ENCODE results near the gene ACTN1. TPM values are rescaled to one million over a fixed set of nuclear protein-coding genes. Genes with fewer than 3 reads are reported as not detected.

The ACTN1 gene
- total RNA-seq, 1 donor from 2014 or later: 1,102 TPM

GRCh38 chr14:68964300-68965093, 14.6 kb downstream of the ACTN1 start:
- H3K36me3 Mint-ChIP-seq (ENCODE audit: low read depth): peaks cover 33% of the 10 kb centered on the region
- H3K9me3 Mint-ChIP-seq (ENCODE audit: low read depth): no peaks in the 10 kb centered on the region
- no peaks in the 10 kb centered on the region for H3K27me3 Mint-ChIP-seq (ENCODE audit: low read depth)
- peak overlapping the region; percentile 3 for H3K4me3 Mint-ChIP-seq (ENCODE audit: unreplicated experiment)
- peaks cover 98% of the 10 kb centered on the region for H3K4me1 Mint-ChIP-seq (ENCODE audit: low read depth)
- DNase-seq (ENCODE audit: low spot score): peak; percentile 68
- peak overlapping the region; percentile 97 for H3K27ac Mint-ChIP-seq (ENCODE audit: unreplicated experiment)
- TF ChIP-seq CTCF (IDR thresholded peaks at IDR 0.05): no peak

DNA sequence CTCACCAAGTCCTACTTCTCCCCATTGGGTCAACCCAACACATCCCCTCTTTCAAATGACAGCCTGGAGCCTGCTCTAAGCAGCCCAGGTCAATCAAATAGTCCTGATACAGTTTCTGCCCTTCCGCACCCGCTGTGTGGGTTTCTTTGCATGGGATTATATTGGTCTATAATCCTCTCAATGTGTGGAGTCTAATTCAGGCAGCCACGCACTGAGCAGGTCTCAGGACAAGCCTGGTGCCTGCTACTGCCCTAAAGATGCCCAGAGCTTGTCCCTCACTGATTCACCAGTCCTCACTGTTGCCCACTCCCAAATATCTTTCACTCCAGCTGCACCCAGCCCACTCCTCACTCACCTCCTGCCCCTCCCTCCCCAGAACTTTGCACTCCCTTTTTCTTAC, 16.4 kb downstream of the ACTN1 start:
- H3K36me3 Mint-ChIP-seq (ENCODE audit: low read depth): peaks cover 27% of the 10 kb centered on the region
- peaks cover 98% of the 10 kb centered on the region for H3K4me1 Mint-ChIP-seq (ENCODE audit: low read depth)
- H3K27me3 Mint-ChIP-seq (ENCODE audit: low read depth): no peaks in the 10 kb centered on the region
- DNase-seq (ENCODE audit: low spot score): peak; percentile 20
- peak overlapping the region; percentile 33 for H3K4me3 Mint-ChIP-seq (ENCODE audit: unreplicated experiment)
- no peaks in the 10 kb centered on the region for H3K9me3 Mint-ChIP-seq (ENCODE audit: low read depth)
- no peak for TF ChIP-seq CTCF (IDR thresholded peaks at IDR 0.05)
- peak overlapping the region; percentile 97 for H3K27ac Mint-ChIP-seq (ENCODE audit: unreplicated experiment)

- peak; percentile 85 for DNase-seq (ENCODE audit: low spot score)
- H3K4me1 Mint-ChIP-seq (ENCODE audit: low read depth): peaks cover 98% of the 10 kb centered on the region
These were observed 17.1 kb downstream of the ACTN1 start for GRCh38 chr14:68961781-68962584.

GRCh38 chr14:68961361-68961760, 17.7 kb downstream of the ACTN1 start:
- TF ChIP-seq CTCF (IDR thresholded peaks at IDR 0.05): no peak
- Mint-ChIP-seq H3K27me3 (ENCODE audit: low read depth) (no peaks in the 10 kb centered on the region), H3K9me3 (ENCODE audit: low read depth) (no peaks in the 10 kb centered on the region), H3K4me1 (ENCODE audit: low read depth) (peaks cover 98% of the 10 kb centered on the region), H3K36me3 (ENCODE audit: low read depth) (peaks cover 29% of the 10 kb centered on the region), H3K4me3 (ENCODE audit: unreplicated experiment) (peak overlapping the region; percentile 14), H3K27ac (ENCODE audit: unreplicated experiment) (peak overlapping the region; percentile 97)
- peak; percentile 46 for DNase-seq (ENCODE audit: low spot score)

More at GRCh38 chr14:68961781-68962584, 17.1 kb downstream of the ACTN1 start:
- Mint-ChIP-seq H3K27me3 (ENCODE audit: low read depth) (no peaks in the 10 kb centered on the region), H3K27ac (ENCODE audit: unreplicated experiment) (peak overlapping the region; percentile 97), H3K4me3 (ENCODE audit: unreplicated experiment) (peak overlapping the region; percentile 14), H3K9me3 (ENCODE audit: low read depth) (no peaks in the 10 kb centered on the region), H3K36me3 (ENCODE audit: low read depth) (peaks cover 29% of the 10 kb centered on the region)
- no peak for TF ChIP-seq CTCF (IDR thresholded peaks at IDR 0.05)

DNA sequence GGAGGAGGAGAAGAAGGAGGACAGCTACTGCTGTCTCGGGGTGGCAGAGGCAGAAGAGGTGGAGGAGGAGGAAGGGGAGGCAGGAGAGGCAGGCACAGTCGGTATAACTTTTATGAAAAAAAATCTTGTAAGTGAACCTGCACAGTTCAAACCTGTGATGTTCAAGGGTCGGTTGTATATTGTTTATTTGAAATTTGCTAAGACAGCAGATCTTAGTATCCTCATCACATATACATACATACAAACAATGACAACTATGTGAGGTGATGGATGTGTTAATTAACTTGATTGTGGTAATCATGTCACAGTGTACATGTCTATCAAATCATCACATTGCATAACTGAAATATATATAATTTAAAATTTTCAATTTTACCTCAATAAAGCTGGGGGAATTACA, 19.0 kb downstream of the ACTN1 start:
- H3K4me1 Mint-ChIP-seq (ENCODE audit: low read depth): peaks cover 98% of the 10 kb centered on the region
- H3K4me3 Mint-ChIP-seq (ENCODE audit: unreplicated experiment): no peak overlapping the region
- H3K36me3 Mint-ChIP-seq (ENCODE audit: low read depth): peaks cover 27% of the 10 kb centered on the region
- H3K9me3 Mint-ChIP-seq (ENCODE audit: low read depth): no peaks in the 10 kb centered on the region
- no peak for TF ChIP-seq CTCF (IDR thresholded peaks at IDR 0.05)
- no peaks in the 10 kb centered on the region for H3K27me3 Mint-ChIP-seq (ENCODE audit: low read depth)
- peak overlapping the region; percentile 96 for H3K27ac Mint-ChIP-seq (ENCODE audit: unreplicated experiment)
- DNase-seq (ENCODE audit: low spot score): no peak
